Gastrocnemius medialis (tissue), 4 donors: ENCODE measurements around the gene ABL1.

Experiments
- POLR2A ChIP-seq, 2 donors: fragments of 450-650 bp; IDR thresholded peaks; one replicate each; pipeline ENCODE4 v1.6.1; 2017; ENCODE audit warnings: antibody characterized with exemption in 2 of 2, mild to moderate bottlenecking in 2 of 2, moderate library complexity in 2 of 2
- TF ChIP-seq, protein P1 (sequence below), 5 experiments: fragments of 450-650 bp in 3 of 5; fragments of 200-600 bp in 2 of 5; sonication (generic) in 2 of 5; IDR thresholded peaks in 4 of 5; conservative IDR thresholded peaks in 1 of 5; 1 replicate in 4 of 5; 2 replicates in 1 of 5; pipeline ENCODE4 v1.5.1; 2016 to 2019; ENCODE audit warnings: antibody characterized with exemption in 5 of 5, mild to moderate bottlenecking in 3 of 5, moderate library complexity in 3 of 5

- TF ChIP-seq, protein P1, sequence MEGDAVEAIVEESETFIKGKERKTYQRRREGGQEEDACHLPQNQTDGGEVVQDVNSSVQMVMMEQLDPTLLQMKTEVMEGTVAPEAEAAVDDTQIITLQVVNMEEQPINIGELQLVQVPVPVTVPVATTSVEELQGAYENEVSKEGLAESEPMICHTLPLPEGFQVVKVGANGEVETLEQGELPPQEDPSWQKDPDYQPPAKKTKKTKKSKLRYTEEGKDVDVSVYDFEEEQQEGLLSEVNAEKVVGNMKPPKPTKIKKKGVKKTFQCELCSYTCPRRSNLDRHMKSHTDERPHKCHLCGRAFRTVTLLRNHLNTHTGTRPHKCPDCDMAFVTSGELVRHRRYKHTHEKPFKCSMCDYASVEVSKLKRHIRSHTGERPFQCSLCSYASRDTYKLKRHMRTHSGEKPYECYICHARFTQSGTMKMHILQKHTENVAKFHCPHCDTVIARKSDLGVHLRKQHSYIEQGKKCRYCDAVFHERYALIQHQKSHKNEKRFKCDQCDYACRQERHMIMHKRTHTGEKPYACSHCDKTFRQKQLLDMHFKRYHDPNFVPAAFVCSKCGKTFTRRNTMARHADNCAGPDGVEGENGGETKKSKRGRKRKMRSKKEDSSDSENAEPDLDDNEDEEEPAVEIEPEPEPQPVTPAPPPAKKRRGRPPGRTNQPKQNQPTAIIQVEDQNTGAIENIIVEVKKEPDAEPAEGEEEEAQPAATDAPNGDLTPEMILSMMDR (IDR thresholded peaks at IDR 0.05 in 4 of 5, conservative IDR thresholded peaks at IDR 0.05 in 1 of 5), result no peak
- TF ChIP-seq POLR2A (IDR thresholded peaks at IDR 0.05), result no peak
Measured at GRCh38 chr9:130837002-130837511, 2.0 kb downstream of the ABL1 start.
